NCI-H2196 (cell line): ENCODE results near the gene ODAD2.
"Not testable (repeated sequence)": the region's sequence is repeated elsewhere in the genome, so short reads cannot be mapped to it uniquely, and the experiment has no call there.

Source experiments
- DNase-seq: peaks from one replicate; lab custom pipeline; 2025; ENCODE audit not compliant: unreplicated experiment; lab: John Stamatoyannopoulos, UW

ODAD2 gene

GRCh38 chr10:27959093-27959715 is 39.7 kb downstream of the ODAD2 start:
- no peak for DNase-seq

- DNase-seq = not testable (repeated sequence)
These were observed 40.5 kb downstream of the ODAD2 start for GRCh38 chr10:27958383-27958782.

- DNase-seq = no peak
These were observed 48.7 kb downstream of the ODAD2 start for GRCh38 chr10:27950242-27950564.

- DNase-seq = no peak
These were observed 49.2 kb downstream of the ODAD2 start for GRCh38 chr10:27949528-27950241.

GRCh38 chr10:27948186-27948585 is 50.7 kb downstream of the ODAD2 start:
- DNase-seq = no peak

GRCh38 chr10:27947540-27947939 is 51.3 kb downstream of the ODAD2 start:
- DNase-seq = no peak

- no peak for DNase-seq
These were observed 54.9 kb downstream of the ODAD2 start for GRCh38 chr10:27944005-27944404.

GRCh38 chr10:27914888-27915287 is 84.0 kb downstream of the ODAD2 start:
- DNase-seq = no peak

GRCh38 chr10:27912231-27912630 is 86.6 kb downstream of the ODAD2 start:
- no peak for DNase-seq

- DNase-seq = no peak
These were observed 87.3 kb downstream of the ODAD2 start for GRCh38 chr10:27911539-27911938.

GRCh38 chr10:27911011-27911410 is 87.9 kb downstream of the ODAD2 start:
- no peak for DNase-seq

- DNase-seq = no peak
These were observed 90.6 kb downstream of the ODAD2 start for GRCh38 chr10:27908231-27908630.

- DNase-seq = not testable (repeated sequence)
These were observed 99.4 kb downstream of the ODAD2 start for GRCh38 chr10:27899485-27899884.

- DNase-seq = no peak
These were observed 99.8 kb downstream of the ODAD2 start for GRCh38 chr10:27899058-27899457.

- DNase-seq = no peak
These were observed 105.4 kb downstream of the ODAD2 start for GRCh38 chr10:27893358-27893954.

- DNase-seq = no peak
These were observed 107.9 kb downstream of the ODAD2 start for GRCh38 chr10:27890971-27891370.

- DNase-seq = no peak
These were observed 109.4 kb downstream of the ODAD2 start for GRCh38 chr10:27889518-27889917.

- DNase-seq = no peak
These were observed 114.7 kb downstream of the ODAD2 start for GRCh38 chr10:27884185-27884641.

GRCh38 chr10:27878281-27878680 is 120.6 kb downstream of the ODAD2 start:
- DNase-seq = no peak

GRCh38 chr10:27865221-27865635 is 133.7 kb downstream of the ODAD2 start:
- no peak for DNase-seq

GRCh38 chr10:27861781-27862180 is 137.1 kb downstream of the ODAD2 start:
- no peak for DNase-seq

- DNase-seq = no peak
These were observed 141.3 kb downstream of the ODAD2 start for GRCh38 chr10:27857616-27858015.
